ENCODE measurements around the gene PDE6G.

PDE6G gene

DNA sequence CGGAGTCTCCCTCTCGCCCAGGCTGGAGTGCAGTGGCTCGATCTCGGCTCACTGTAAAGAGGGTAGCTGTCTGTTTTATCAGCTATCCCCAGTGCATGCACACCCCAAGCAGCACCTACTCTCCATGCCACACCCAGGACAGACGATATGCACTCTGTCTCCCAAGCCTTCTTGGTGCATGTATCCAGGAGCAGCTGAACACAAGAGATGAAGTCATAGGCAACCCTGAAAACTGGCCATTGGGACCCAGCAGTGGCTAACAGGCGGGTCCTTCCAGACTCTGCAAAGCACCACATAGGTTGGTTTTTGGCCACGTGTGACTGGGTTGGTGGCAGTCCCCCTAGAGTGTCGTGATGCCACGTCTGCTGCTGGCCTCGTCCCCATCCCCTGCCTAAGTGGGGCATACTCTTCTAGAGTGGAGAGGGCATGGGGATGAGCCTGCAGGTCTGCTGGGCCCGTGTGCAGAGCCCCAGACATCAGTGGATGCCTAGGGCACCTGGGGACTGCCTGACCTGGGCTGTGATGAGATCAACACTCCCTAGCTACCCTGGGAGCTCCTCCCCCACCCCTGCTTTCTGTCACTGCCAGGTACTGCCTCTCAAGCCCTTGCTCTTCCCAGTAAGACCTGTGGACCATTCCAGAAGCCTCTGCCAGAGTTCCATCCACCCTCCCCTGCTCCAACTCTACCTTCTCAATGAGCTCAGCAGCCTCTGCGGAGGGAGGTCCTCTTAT lies 9.3 kb downstream of the PDE6G start:
- no peak for DNase-seq (ENCODE audit: low read depth)
- H3K4me3 ChIP-seq (ENCODE audit: low read depth, low read length) = no peak overlapping the region
- TF ChIP-seq, protein P1, sequence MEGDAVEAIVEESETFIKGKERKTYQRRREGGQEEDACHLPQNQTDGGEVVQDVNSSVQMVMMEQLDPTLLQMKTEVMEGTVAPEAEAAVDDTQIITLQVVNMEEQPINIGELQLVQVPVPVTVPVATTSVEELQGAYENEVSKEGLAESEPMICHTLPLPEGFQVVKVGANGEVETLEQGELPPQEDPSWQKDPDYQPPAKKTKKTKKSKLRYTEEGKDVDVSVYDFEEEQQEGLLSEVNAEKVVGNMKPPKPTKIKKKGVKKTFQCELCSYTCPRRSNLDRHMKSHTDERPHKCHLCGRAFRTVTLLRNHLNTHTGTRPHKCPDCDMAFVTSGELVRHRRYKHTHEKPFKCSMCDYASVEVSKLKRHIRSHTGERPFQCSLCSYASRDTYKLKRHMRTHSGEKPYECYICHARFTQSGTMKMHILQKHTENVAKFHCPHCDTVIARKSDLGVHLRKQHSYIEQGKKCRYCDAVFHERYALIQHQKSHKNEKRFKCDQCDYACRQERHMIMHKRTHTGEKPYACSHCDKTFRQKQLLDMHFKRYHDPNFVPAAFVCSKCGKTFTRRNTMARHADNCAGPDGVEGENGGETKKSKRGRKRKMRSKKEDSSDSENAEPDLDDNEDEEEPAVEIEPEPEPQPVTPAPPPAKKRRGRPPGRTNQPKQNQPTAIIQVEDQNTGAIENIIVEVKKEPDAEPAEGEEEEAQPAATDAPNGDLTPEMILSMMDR (conservative IDR thresholded peaks at IDR 0.05; ENCODE audit: low read depth, low read length) = no peak

DNA sequence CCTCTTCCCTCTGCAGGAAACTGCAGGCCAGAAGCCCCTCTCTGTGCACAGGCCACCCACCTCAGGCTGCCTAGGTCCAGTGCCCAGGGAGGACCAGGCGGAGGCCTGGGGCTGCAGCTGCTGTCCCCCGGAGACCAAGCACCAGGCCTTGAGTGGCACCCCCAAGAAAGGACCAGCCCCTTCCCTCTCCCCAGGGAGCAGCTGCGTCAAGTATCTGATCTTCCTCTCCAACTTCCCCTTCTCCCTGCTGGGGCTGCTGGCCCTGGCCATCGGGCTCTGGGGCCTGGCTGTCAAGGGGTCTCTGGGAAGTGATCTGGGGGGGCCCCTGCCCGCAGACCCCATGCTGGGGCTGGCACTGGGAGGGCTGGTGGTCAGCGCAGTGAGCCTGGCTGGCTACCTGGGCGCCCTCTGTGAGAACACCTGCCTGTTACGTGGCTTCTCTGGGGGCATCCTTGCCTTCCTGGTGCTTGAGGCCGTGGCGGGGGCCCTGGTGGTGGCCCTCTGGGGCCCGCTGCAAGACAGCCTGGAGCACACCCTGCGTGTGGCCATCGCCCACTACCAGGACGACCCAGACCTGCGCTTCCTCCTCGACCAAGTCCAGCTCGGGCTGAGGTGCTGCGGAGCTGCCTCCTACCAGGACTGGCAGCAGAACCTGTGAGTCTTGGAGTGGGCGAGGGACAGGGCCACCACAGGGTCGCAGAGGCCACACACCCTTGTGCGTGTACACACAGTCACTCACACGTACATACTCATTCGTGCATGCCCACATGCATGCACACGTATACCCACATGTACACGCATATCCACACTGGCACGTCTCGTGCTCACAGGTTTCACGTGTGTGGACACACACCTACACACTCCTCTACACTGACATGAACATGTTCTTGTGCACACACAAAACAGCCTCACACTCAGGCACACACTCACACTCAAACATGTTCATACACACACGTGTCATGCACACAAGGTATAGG lies 11.1 kb downstream of the PDE6G start:
- no peak overlapping the region for H3K4me3 ChIP-seq (ENCODE audit: low read depth, low read length)
- no peak for DNase-seq (ENCODE audit: low read depth)
- TF ChIP-seq, protein P1 (conservative IDR thresholded peaks at IDR 0.05; ENCODE audit: low read depth, low read length) = no peak

DNA sequence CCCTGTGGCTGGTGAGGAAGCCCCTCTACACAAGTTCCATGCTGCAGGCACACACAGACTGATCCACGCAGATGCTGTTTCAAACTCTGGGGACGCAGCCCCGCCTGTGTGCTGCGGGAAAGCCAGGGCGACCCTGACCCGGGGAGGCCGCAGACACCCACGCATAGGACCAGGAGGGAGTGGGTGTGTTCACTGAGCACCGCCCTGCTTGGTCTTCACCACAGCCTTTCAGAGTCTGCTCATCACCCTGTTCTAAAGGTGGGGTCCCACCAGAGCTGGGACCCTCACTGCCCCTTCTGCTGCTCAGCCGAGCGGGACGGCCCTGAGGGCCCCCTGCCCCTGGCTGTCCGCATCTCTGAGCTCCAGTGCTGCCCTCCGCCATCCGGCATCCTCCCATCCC lies 11.8 kb downstream of the PDE6G start:
- H3K4me3 ChIP-seq (ENCODE audit: low read depth, low read length) = no peak overlapping the region
- TF ChIP-seq, protein P1 (conservative IDR thresholded peaks at IDR 0.05; ENCODE audit: low read depth, low read length) = no peak
- DNase-seq (ENCODE audit: low read depth) = no peak

DNA sequence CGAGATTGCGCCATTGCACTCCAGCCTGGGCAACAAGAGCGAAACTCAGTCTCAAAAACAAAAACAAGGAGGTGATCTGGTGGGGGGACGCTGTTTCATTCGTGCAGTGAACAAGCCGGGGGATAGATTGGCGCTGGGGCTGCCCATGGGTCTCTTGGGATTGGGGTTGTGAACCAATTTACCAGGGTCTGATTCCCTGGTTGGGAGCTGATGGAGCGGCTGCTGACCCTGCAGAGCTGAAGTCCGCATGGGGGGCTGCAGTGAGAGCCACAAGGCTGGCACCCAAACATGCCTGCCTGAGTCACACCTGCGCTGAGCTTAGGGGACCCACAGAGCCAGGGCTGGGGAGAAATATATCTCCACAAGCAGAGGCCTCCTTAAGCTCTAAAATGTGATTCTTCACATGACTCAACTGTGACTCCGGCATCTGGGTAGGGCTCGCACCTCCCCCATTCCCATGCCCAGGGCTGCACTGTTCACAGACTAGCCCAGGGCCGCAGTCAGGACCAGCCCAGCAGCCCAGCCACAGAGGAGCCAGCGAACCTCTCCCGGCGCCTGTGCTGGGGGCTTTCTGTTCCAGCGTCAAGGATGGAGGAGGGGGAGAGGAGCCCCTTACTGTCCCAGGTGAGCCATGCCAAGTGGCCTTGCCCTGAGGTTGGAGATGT lies 14.4 kb downstream of the PDE6G start:
- TF ChIP-seq, protein P1 (conservative IDR thresholded peaks at IDR 0.05; ENCODE audit: low read depth, low read length) = no peak
- peak; percentile 36 for DNase-seq (ENCODE audit: low read depth)
- H3K4me3 ChIP-seq (ENCODE audit: low read depth, low read length) = no peak overlapping the region

DNA sequence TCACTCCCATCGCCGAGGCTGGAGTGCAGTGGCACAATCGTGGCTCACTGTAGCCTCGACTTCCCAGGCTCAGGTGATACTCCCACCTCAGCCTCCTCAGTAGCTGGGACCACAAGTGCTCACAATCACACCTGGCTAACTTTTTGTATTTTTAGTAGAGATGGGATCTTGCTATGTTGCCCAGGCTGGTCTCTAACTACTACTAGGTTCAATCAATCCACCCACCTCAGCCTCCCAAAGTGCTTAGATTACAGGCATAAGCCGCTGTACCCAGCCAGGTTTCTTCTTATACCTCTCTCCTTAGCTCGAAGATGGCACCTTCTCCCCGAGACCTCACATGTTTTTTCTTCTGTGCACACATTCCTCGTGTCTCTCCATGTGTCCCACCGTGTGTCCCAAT lies 16.3 kb downstream of the PDE6G start:
- no peak for DNase-seq (ENCODE audit: low read depth)
- TF ChIP-seq, protein P1 (conservative IDR thresholded peaks at IDR 0.05; ENCODE audit: low read depth, low read length) = no peak
- H3K4me3 ChIP-seq (ENCODE audit: low read depth, low read length) = no peak overlapping the region

DNA sequence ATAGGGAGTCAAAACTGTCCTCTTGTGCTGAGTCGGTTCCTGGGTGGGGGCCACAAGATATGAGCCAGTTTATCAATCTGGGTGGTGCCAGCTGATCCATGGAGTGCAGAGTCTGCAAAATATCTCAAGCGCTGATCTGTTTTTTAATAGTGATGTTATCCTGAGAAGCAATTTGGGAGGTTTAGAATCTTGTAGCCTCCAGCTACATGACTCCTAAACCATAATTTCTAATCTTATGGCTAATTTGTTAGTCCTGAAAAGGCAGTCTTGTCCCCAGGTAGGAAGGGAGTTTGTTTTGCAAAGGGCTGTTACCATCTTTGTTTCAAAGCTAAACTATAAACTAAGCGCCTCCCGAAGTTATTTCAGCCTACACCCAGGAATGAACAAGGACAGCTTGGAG lies 17.7 kb downstream of the PDE6G start:
- TF ChIP-seq, protein P1 (conservative IDR thresholded peaks at IDR 0.05; ENCODE audit: low read depth, low read length) = no peak
- no peak for DNase-seq (ENCODE audit: low read depth)
- H3K4me3 ChIP-seq (ENCODE audit: low read depth, low read length) = no peak overlapping the region

Measured in choroid plexus epithelial cell (primary cell).